ENCODE data around the gene CRYBG1. TPM values are rescaled to one million over a fixed set of nuclear protein-coding genes. Genes with fewer than 3 reads are reported as not detected.

Gene CRYBG1, protein sequence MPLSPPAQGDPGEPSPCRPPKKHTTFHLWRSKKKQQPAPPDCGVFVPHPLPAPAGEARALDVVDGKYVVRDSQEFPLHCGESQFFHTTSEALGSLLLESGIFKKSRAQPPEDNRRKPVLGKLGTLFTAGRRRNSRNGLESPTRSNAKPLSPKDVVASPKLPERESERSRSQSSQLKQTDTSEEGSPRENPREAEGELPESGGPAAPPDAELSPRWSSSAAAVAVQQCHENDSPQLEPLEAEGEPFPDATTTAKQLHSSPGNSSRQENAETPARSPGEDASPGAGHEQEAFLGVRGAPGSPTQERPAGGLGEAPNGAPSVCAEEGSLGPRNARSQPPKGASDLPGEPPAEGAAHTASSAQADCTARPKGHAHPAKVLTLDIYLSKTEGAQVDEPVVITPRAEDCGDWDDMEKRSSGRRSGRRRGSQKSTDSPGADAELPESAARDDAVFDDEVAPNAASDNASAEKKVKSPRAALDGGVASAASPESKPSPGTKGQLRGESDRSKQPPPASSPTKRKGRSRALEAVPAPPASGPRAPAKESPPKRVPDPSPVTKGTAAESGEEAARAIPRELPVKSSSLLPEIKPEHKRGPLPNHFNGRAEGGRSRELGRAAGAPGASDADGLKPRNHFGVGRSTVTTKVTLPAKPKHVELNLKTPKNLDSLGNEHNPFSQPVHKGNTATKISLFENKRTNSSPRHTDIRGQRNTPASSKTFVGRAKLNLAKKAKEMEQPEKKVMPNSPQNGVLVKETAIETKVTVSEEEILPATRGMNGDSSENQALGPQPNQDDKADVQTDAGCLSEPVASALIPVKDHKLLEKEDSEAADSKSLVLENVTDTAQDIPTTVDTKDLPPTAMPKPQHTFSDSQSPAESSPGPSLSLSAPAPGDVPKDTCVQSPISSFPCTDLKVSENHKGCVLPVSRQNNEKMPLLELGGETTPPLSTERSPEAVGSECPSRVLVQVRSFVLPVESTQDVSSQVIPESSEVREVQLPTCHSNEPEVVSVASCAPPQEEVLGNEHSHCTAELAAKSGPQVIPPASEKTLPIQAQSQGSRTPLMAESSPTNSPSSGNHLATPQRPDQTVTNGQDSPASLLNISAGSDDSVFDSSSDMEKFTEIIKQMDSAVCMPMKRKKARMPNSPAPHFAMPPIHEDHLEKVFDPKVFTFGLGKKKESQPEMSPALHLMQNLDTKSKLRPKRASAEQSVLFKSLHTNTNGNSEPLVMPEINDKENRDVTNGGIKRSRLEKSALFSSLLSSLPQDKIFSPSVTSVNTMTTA (N-terminal part only)
- 10 to 100 TPM; 44.1 to 62.7 TPM for total RNA-seq

DNA sequence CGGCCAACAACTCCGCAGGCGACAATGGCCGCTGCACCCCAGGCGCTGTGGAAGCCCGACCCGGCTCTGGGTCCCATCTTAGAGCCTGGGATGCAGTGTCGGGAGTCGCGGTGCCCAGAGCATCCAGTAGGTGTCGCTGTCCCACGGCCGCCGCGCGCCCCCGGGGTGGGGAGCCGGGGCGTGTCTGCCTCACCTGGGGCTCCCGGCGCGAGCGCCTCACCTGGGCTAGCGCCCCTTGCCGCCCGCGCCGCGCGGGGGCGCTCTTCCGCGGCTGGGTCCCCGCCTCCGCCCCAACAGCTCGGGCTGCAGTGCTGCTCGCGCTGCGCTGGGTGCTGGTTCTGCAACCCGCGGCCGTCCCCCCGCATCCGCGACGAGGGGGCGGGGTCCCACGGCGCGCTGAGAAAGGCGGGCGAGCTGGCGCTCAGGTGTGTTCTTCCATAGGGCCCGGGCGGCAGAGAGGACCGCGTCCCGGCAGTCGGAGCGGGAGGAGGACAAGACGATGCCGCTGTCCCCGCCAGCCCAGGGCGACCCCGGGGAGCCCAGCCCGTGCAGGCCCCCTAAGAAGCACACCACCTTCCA, at the start of gene CRYBG1:
CRYBG1 (plus strand) TSS at position 308 of the 579 bp plus-strand sequence; CDS start at position 500, 192 bp downstream.
- Mint-ChIP-seq H3K27me3 (peaks cover 63% of the 10 kb centered on the region), H3K27ac (no peak within 1 kb of the TSS), H3K4me1 (peaks cover 10% of the 10 kb centered on the region), H3K9me3 (ENCODE audit: low read depth) (no peaks in the 10 kb centered on the region), H3K4me3 (peak within 1 kb of the TSS; percentile 65), H3K36me3 (no peaks in the 10 kb centered on the region)
- ATAC-seq, result peak; percentile 94
- CTCF ChIA-PET, result interaction anchor here (0.8 to 3.5 kb wide), 24 partner anchors 10 to 262 kb away, joined by 3 to 41 read pairs (median 4); no protein-coding TSS in a partner anchor
- peak; percentile 70 for DNase-seq

- ATAC-seq (peak; percentile 40), DNase-seq (no peak)
- Mint-ChIP-seq H3K27ac (peak overlapping the region; percentile 74), H3K27me3 (no peaks in the 10 kb centered on the region), H3K4me1 (peaks cover 66% of the 10 kb centered on the region), H3K36me3 (peaks cover 46% of the 10 kb centered on the region), H3K9me3 (ENCODE audit: low read depth) (no peaks in the 10 kb centered on the region), H3K4me3 (peak overlapping the region; percentile 41)
- CTCF ChIA-PET, result interaction anchor here (1.0 to 1.6 kb wide), 6 partner anchors 10 to 913 kb away, joined by 3 to 4 read pairs (median 4); partner anchors contain the start of genes ATG5 and PREP
Measured at GRCh38 chr6:106315765-106316374, 44.6 kb upstream of the CRYBG1 start.

GRCh38 chr6:106316375-106316766, 44.1 kb upstream of the CRYBG1 start:
- Mint-ChIP-seq H3K4me3 (peak overlapping the region; percentile 12), H3K9me3 (ENCODE audit: low read depth) (no peaks in the 10 kb centered on the region), H3K36me3 (peaks cover 45% of the 10 kb centered on the region), H3K27me3 (no peaks in the 10 kb centered on the region), H3K4me1 (peaks cover 65% of the 10 kb centered on the region), H3K27ac (peak overlapping the region; percentile 74)
- DNase-seq (no peak), ATAC-seq (peak; percentile 79)
- CTCF ChIA-PET, result interaction anchor here (1.1 to 1.6 kb wide), 3 partner anchors 19 to 833 kb away, joined by 3 to 4 read pairs (median 3); no protein-coding TSS in a partner anchor

- H3K27ac Mint-ChIP-seq, result no peak overlapping the region
- peaks cover 40% of the 10 kb centered on the region for H3K36me3 Mint-ChIP-seq
- no peaks in the 10 kb centered on the region for H3K9me3 Mint-ChIP-seq (ENCODE audit: low read depth)
- H3K4me1 Mint-ChIP-seq, result peaks cover 60% of the 10 kb centered on the region
- no peaks in the 10 kb centered on the region for H3K27me3 Mint-ChIP-seq
- CTCF ChIA-PET, result interaction anchor here (1.3 kb wide), 1 partner anchor 43 kb away, joined by 3 read pairs; the partner anchor contains the start of gene CRYBG1
- ATAC-seq (no peak), DNase-seq (no peak)
- H3K4me3 Mint-ChIP-seq, result no peak overlapping the region
Measured at GRCh38 chr6:106318061-106318460, 42.5 kb upstream of the CRYBG1 start.

- DNase-seq, result no peak
- Mint-ChIP-seq H3K27me3 (no peaks in the 10 kb centered on the region), H3K4me1 (peaks cover 61% of the 10 kb centered on the region), H3K9me3 (ENCODE audit: low read depth) (no peaks in the 10 kb centered on the region), H3K36me3 (peaks cover 40% of the 10 kb centered on the region), H3K4me3 (no peak overlapping the region), H3K27ac (no peak overlapping the region)
- CTCF ChIA-PET, result no interaction called here
- ATAC-seq, result no peak
Measured at GRCh38 chr6:106318851-106319250, 41.7 kb upstream of the CRYBG1 start.

DNA sequence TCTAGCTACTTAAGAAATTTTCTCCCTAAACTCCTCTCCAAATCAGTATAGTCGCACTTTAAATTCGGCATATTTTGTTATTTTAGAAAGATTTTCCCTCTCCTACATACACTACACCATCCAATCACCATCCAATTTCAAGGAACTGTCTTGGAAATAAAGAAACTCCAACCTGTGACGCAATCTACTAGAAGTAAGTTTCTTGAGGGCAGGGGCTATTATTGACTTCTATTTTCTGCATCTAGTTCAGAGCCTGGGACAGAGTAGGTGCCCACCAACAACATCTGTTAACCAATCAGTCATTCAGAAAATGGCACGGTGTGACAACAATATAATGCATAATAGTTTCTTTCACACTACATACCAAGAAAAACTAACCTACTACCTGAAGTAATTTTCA, 38.6 kb upstream of the CRYBG1 start:
- Mint-ChIP-seq H3K27me3 (no peaks in the 10 kb centered on the region), H3K4me3 (no peak overlapping the region), H3K9me3 (ENCODE audit: low read depth) (no peaks in the 10 kb centered on the region), H3K27ac (no peak overlapping the region), H3K36me3 (peaks cover 31% of the 10 kb centered on the region), H3K4me1 (peaks cover 53% of the 10 kb centered on the region)
- CTCF ChIA-PET, result interaction anchor here (0.8 to 1.0 kb wide), 2 partner anchors 245 to 828 kb away, joined by 3 read pairs; no protein-coding TSS in a partner anchor
- ATAC-seq (no peak), DNase-seq (no peak)

DNA sequence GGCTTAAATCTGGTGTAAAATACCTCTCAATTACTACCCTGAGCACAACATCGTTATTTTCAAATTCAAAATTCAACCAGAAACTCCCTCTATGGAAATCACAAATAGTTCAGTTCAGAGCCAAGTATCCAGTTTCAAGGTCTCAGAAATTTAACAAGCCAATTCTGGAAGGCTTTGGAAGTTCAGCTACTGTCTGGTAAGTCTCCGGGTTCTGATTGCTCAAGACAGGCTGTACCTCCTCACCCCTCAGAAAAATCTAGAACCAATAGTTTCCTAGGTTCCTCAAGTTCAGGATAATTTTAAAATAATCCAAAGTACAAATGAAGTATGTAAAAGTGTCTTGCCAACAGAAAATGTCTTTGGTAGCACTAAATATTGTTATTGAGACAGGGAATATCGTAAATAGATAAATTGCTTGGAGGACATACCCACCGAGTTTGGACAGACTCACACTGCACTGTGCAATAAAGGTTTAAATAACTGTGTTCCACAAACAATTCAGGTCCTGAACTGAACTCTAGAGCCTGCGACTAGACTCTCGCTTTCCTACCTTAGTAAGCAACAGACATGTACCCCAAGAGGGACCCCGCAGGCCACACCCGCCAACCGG, 35.7 kb upstream of the CRYBG1 start:
- CTCF ChIA-PET, result interaction anchor here (1.0 to 2.0 kb wide), 6 partner anchors 9 to 789 kb away, joined by 4 to 7 read pairs (median 4); no protein-coding TSS in a partner anchor
- ATAC-seq, result no peak
- H3K4me3 Mint-ChIP-seq, result peak overlapping the region; percentile 100
- no peak for DNase-seq
- H3K27ac Mint-ChIP-seq, result peak overlapping the region; percentile 98
- H3K36me3 Mint-ChIP-seq, result peaks cover 26% of the 10 kb centered on the region
- H3K4me1 Mint-ChIP-seq, result peaks cover 39% of the 10 kb centered on the region
- H3K27me3 Mint-ChIP-seq, result peaks cover 14% of the 10 kb centered on the region
- H3K9me3 Mint-ChIP-seq (ENCODE audit: low read depth), result no peaks in the 10 kb centered on the region

GRCh38 chr6:106325336-106326178, 35.0 kb upstream of the CRYBG1 start, which contains the start of gene ATG5:
ATG5 (minus strand) TSS chr6:106325760; CDS start chr6:106316208, 9,552 bp downstream.
- H3K4me3 Mint-ChIP-seq, result peak within 1 kb of the TSS; percentile 100
- peak within 1 kb of the TSS; percentile 98 for H3K27ac Mint-ChIP-seq
- no peaks in the 10 kb centered on the region for H3K9me3 Mint-ChIP-seq (ENCODE audit: low read depth)
- H3K4me1 Mint-ChIP-seq, result peaks cover 38% of the 10 kb centered on the region
- ATAC-seq, result peak; percentile 94
- H3K27me3 Mint-ChIP-seq, result peaks cover 19% of the 10 kb centered on the region
- peak; percentile 100 for DNase-seq
- H3K36me3 Mint-ChIP-seq, result peaks cover 26% of the 10 kb centered on the region
- CTCF ChIA-PET, result interaction anchor here (0.7 to 2.0 kb wide), 9 partner anchors 9 to 788 kb away, joined by 3 to 7 read pairs (median 4); no protein-coding TSS in a partner anchor

GRCh38 chr6:106334646-106335448, 25.7 kb upstream of the CRYBG1 start:
- ATAC-seq (peak; percentile 78), DNase-seq (peak; percentile 67)
- no peaks in the 10 kb centered on the region for H3K36me3 Mint-ChIP-seq
- peaks cover 6% of the 10 kb centered on the region for H3K4me1 Mint-ChIP-seq
- no peak overlapping the region for H3K4me3 Mint-ChIP-seq
- H3K27me3 Mint-ChIP-seq, result peaks cover 33% of the 10 kb centered on the region
- H3K27ac Mint-ChIP-seq, result no peak overlapping the region
- CTCF ChIA-PET, result interaction anchor here (0.6 to 3.1 kb wide), 32 partner anchors 7 to 903 kb away, joined by 3 to 21 read pairs (median 4); partner anchors contain the start of genes ATG5 and CRYBG1
- H3K9me3 Mint-ChIP-seq (ENCODE audit: low read depth), result no peaks in the 10 kb centered on the region

DNA sequence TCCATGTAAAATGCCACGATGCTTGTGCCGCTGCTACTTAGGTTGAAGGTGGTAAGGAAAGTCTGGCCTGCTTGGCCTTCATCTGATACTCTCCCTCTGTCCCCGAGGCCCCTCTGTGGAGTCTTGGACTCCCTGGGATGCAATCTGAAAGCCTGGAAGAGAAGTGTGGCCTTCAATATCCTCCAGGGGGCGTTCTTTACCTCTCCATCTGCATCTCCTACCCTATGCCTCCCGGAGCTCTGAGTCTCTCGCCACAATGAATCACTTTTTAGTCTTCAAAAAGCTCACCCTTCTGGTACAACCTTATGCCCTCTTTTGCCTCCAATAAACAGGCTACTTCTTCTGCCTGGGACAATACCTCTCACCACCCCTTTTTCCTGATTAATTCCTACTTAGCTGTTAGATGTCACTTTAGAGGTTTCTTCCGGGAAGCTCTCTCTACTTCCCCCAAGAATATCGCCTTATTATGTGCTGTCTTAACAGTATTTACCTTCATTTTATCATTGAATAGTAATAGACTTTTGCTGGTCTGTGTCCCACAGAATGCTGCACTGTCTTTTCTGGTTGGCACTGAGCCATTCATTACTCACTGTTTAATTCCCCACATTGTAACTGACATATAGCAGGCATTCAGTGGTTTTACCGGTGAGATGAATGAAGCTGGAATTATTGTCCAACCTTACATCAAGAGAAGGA, 21.0 kb upstream of the CRYBG1 start:
- Mint-ChIP-seq H3K27me3 (peaks cover 28% of the 10 kb centered on the region), H3K9me3 (ENCODE audit: low read depth) (no peaks in the 10 kb centered on the region), H3K27ac (no peak overlapping the region), H3K4me1 (peaks cover 5% of the 10 kb centered on the region), H3K36me3 (no peaks in the 10 kb centered on the region), H3K4me3 (no peak overlapping the region)
- CTCF ChIA-PET, result interaction anchor here (0.6 to 3.7 kb wide), 30 partner anchors 9 to 689 kb away, joined by 3 to 19 read pairs (median 4); partner anchors contain the start of genes ATG5, CRYBG1 and MTRES1
- ATAC-seq (peak; percentile 89), DNase-seq (peak; percentile 66)
